CD4-positive, alpha-beta T cell treated with Interleukin-4 for 4 hours (primary cell): Measurements from ENCODE around the gene ZMIZ1.

ENCODE experiments used
- DNase-seq: peaks from one replicate; pipeline ENCODE4 v3.0.0-alpha.2; 2020

ZMIZ1 gene

DNA sequence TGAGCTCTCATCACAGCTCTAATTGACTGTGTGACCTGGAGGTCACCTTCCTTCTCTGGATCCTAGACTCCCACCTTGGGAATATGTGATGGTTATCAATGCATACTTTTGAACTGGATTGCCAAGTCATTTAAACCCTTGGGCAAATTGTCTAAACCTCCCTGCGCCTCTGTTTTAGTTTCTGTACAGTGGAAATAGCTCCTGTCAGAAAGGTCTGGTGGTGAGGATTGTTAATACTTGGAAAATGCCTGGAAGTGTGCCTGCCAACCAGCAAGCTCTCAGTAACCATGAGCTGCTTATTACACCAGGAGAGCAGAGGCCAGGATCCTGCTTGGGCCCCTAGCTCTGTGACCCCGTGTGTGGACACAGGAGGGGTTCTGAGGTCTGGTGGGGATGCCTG lies 169.8 kb downstream of the ZMIZ1 start:
- DNase-seq: no peak

DNA sequence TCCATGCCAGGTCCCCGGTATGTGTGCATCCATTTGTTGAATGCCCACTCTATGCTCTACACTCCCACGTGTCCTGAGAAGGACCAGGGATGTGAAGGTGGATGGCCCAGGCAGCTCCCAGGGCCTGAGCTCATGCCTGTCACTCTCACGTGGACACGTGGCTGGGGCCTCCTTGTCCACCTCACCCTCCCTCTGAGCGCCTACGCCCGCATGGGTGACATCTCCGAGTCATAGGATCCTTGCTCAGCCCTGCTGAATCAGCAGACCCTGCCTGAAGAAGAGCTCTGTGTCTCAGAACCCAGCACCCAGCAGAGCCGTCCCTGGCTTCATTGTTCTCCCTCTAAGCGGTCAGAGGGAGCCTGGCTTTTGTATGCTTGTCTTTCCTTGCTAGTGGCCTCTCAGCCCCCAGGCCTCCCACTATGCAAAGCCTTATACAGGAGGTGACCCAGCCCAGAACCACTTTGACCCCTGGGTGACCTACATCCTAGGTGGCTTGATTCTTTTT lies 170.6 kb downstream of the ZMIZ1 start:
- DNase-seq: no peak

DNA sequence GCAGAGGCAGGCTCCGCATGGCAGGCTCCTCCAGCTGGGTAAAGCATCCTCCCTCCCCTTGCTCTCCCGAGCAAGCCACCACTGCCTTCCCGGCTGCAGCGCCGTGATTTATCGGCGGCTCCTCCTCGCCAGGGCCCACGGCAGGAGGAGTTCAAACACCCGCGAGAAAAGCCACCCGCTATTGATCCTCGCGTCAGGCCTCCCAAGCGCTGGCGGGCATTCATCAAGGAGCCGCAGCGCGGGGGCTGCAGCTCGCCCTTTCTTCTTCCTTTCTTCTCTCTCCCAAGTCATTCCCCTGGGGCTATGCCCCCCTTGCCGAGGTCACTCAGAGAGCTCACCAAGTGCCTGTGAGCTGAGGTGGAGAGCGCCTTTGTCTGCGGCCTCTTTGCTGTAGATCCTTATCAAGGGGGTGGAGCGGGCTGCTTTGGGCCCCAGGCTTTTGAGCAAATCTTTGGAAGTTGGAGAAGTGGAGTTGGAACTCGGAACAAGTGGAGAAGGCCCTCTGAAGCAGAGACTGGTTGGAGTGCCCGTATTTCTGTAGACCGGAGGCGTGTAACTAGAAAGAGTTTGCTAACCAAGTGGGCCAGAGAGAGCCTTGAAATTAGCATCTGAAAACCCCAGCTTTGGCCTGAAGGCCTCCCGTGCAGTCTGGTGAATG lies 171.3 kb downstream of the ZMIZ1 start:
- DNase-seq: no peak

DNA sequence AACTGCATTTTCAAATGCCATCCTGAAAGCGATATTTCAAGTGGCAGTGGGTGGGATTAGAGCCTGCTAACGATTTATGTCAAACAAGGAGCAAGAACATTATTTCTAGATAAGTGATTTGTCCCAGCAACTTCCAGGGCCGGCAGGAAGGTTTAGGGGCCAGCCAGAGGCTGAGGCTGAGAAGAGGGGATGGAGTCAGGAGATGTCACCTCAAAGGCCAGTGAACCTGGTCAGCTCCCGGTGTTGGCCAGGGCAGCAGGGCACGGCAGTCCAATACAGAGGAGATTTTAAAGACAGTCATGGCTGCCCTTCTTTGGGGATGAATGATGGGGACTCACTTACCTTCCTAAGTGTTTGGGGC lies 172.8 kb downstream of the ZMIZ1 start:
- DNase-seq: no peak

DNA sequence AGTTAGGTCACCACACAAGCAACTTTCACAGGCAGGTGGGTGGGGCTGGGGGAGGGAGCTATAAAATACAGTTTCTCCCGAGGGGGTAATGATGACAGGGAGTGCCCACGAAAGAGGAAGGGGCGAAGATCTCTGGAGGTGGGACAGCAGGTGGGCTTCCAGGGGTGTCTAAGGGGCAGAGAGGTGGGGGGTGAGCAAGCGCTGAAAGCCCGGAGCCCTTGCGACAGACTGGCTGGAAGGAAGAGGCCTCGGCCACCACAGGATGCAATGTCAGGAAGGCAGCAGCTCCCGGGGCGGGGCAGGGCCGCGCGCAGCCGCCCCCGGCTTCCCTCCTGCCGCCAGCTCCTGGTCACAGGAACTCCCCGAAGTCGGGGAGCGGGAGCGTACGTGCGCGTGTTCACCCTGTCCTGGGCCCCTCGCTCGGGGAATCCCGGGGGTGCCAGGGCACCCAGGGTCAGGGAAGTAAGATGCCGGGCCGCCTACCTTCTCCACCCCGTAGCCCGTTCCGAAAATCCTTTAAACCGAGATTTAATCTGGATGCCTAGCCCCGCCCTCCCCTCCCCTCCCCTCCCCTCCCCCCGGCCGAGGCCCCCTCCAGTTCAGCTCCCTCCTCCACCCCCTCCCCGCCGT lies 173.3 kb downstream of the ZMIZ1 start:
- DNase-seq: peak; percentile 32

DNA sequence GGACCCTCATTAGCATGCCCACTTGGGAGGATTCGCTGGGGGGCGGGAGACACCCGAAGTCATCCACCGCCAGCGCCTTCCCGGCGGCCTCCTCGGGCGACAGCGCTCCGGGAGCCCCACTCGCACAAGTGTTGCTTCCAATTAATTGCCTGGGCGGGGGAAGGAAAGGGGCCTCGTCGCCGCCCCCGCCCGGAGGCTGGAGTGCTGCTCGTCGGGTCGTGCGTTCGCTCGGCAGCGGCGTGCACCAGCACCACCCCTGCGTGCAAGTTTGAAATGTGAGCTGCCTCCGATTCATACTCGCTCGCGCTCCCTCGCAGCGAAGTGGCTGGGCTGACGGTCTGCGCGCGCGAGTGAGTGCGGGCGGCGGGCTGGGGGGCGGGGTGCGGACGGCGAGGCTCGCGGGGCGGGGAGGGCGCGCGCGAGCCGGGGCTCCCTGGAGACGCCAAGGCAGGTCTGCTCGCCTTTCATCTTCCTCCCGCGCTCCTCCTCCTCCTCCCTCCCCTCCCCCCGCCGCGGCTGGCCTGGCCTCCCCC lies 173.9 kb downstream of the ZMIZ1 start:
- DNase-seq: peak; percentile 27

DNA sequence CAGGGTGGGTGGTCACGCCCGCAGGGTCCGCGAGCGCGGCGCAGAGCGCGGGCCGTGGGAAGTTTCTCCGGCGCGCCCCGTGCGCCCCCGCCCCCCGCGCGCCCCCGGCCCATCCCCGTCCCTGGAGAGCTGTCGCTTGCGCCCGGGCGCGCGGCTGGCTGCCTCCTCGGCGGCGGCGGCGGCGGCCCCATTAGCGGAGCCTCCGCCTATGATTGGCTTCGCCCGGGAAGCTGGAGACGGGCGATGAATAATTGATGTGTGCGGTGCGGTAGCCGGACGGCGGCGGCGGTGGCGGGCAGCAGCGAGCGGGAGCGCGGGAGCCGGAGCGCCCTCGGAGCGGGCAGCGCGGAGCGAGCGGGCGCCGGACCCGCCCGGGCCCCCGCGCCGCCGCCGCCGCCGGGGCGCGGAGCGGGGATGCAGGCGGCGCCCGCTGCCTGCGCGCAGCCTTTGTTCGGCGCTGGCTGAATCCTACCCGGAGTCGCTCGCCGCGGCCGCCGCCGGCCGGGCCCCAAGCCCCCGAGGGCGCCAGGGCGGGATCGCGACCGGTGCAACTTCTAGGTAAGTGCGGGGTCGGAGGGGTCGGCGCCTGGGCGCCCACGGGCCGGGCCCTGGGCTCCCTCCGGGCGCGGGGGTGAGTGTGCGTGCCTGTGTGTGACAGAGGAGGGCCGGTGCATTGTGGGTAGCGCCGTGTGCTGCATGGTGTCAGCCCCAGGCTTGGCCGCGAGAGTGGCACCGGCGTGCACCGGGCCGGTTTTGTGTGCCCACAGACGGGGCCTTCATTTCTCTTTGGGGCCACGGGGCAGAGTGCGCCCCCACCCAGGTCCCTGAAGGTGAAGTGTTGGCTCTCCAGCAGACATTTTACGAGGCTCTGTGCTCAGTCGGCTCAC lies 174.7 kb downstream of the ZMIZ1 start:
- DNase-seq: peak; percentile 51

DNA sequence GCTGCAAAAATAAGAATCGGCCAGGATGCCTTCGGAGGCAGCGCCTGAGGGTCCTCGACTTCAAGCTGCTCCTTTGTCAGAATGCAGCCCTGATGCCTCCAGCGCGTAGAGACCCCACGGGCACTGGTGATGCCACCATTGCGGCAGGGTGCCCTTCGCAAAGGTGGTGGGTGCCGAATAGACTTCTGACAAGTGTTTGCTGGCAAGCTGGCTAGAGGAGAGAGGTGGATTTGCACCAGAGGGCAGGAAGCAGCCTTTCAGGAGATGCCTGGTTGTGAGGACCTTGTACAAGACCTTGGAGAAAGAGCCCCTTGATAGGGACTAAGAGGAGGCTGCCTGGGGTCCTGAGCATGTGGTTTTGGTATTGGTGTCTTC lies 175.3 kb downstream of the ZMIZ1 start:
- DNase-seq: no peak

DNA sequence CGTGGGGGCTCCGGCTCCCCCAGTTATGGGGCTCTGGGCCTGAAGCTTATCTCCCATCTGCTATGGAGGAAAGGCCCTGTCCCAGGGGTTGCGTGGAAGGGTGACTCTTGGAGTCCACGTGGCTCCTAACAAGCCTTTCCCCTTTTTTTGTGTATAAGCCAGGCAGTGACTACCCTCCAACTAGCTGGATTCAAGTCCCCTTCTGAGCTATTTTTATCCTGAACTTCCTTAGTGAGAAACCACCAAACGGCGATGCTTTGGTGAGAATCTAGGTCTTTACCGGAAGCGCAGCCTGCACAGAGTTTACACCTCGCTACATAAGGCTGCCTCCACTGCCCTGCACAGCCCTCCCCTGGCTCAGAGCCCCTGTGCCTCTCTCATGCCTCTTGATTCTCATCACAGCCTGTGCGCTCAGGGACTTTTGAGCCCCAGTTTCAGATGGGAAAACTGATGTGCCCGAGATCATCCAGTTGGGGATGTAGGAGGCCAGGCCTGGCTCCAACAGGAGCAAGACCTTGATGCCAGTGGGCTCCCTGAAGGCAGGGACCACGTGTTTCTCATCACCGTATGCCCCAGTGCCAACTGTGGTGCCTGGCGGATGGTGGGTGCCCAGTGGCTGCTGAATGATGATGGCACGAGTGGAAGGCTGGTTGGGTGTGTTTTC lies 176.2 kb downstream of the ZMIZ1 start:
- DNase-seq: peak; percentile 33

DNA sequence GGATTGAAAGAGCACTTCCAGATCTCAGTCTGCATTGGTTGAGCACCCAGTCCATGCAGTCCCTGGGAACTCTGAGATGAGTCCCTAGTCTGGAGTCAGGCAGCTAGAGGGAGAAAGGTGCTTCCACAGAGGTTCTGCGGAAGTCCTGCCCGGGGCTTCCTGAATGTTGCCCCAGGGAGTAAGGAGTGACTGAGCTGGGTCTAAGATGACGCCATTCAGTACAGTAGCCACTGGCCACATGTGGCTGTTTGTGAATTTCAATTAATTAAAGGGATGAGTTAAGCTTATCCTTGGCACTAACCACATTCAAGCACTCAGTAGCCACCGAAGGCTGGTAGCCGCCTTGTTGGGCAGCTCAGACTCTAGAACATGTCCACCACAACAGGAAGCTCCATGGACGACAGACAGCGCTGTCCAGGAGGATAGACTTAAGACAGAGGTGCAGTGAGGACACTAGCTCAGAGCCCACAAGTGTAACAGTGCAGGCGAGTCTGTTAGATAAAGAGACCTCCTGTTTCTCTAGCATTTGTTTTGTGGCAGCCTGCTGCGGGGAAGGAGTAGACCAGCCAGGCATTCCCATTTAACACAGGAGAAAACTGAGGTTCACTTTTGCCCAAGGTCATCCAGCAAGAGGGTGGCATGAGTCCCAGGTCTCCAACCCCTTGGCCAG lies 176.9 kb downstream of the ZMIZ1 start:
- no peak for DNase-seq

DNA sequence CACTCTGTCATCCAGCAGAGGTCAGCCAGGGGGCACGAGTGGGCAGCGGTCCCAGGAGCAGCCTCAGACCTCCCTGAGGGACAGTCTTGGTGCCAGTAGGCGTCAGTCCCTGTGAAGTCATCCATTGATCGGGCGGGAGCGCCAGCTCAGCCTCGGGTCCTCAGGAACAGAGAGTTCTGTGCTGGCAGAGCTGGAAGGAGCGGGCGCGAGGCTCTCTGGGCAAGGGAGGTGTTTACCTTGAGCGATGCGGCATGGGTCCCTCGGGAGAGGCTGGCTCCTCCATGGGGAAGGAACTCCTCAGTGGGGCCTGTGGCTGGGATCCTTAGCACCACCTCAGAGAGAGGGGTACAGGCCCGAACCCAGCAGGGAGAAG lies 177.4 kb downstream of the ZMIZ1 start:
- no peak for DNase-seq

DNA sequence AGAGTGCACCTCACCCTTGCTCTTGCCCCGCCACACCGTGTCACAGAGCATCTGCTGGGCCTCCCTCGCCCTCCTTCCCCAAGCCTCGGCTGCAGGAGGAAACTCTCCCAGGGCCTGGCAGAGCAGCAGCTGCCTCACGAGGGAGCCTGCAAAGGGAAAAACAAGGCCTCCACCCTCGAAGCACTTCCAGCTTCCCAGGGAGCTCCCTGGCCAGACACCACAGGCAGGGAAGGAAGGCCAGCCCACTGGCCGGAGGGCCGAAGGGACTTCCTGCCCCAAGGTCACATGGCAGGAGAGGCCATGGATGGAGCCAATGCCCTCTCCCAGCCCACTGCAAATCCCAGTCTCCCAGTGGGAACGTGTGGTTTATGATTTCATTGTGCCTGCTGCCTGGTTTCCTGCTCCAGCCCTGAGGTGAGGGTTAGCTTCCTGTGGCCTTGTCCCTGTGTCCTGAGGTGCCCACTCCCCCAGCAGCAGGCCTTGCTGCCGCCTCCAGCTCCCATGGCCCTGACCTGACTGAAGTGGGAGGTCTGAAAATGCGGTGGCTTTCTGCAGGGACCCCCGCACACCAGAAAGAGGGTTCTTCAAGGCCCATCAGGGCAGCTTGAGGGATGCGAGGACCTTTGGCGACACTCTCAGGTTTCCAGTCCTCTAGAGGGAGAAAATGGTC lies 178.0 kb downstream of the ZMIZ1 start:
- no peak for DNase-seq

DNA sequence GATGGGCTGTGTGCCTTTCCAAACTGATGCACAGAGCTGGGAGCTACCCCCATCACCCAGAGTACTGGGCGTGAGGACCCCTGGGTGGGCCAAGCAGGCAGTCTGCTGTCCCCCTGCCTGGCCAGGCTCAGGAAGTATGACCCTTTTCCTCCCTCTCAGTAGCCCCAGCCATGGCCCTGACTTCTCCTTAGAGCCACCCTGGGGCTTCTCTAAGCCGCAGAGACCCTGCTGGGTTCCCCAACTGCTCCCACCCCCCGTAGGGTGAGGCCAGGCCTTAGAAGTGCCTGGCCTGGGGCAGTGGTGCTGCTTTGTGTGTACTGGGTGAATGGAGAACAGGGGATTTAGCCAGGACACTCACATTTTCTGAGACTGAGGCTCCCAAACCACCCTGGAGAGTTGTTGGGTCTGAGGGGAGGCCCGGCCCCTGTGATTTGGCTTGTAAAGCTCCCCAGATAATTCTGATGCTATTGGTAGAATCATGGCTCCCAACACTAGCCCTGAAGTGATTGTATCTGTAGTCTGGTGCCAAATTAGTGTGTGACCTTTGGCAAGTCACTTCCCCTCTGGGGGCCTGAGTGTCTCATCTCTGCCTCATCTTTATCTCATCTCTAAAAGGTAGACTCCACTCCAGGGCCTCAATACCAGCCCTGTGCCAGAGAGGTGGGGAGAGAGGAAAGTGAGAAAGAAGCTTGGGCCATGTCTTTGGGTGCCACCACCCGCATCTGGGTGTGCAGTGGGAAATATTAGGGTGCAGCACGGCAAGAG lies 178.8 kb downstream of the ZMIZ1 start:
- no peak for DNase-seq

DNA sequence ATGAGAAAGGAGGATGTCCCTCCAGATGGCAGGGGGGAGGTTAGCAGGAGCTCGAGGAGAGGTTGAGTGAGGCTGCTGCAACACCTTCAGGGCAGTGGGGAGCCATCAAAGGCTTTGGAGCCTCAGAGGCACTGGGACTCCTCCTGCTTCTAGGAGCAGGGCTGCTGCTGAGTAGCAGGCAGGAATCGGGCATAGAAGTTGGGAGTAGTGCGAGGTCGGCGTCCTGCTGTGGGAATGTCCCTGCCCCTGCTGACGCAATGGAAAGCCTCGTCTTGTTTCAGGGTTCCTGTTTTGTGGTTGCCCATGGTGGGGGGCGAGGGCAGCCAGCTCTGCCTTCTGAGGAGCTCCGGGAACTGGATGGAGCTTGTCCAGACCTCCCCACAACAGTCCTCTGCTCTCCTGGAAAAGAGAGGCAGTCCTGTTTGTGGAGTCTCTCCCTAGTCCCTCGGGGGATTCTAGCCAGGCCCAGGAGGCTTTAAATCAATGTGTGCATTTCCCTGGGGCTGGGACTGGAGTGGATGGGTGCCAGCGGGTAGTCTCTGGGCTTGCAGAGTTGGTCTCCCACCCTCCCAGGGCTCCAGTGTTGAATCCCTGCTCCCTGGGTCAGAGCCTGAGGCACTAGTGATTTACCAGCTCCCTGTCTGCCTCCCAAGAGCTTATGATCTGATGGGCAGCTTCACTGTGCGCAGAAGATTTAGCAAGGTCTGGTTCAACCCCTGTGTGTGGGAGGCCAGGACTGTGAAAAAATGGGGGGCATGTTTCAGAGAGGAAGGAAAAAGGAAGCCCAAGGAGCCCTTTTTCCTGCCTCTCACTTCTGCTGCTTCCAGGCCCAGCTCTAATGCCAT lies 179.8 kb downstream of the ZMIZ1 start:
- DNase-seq: no peak

DNA sequence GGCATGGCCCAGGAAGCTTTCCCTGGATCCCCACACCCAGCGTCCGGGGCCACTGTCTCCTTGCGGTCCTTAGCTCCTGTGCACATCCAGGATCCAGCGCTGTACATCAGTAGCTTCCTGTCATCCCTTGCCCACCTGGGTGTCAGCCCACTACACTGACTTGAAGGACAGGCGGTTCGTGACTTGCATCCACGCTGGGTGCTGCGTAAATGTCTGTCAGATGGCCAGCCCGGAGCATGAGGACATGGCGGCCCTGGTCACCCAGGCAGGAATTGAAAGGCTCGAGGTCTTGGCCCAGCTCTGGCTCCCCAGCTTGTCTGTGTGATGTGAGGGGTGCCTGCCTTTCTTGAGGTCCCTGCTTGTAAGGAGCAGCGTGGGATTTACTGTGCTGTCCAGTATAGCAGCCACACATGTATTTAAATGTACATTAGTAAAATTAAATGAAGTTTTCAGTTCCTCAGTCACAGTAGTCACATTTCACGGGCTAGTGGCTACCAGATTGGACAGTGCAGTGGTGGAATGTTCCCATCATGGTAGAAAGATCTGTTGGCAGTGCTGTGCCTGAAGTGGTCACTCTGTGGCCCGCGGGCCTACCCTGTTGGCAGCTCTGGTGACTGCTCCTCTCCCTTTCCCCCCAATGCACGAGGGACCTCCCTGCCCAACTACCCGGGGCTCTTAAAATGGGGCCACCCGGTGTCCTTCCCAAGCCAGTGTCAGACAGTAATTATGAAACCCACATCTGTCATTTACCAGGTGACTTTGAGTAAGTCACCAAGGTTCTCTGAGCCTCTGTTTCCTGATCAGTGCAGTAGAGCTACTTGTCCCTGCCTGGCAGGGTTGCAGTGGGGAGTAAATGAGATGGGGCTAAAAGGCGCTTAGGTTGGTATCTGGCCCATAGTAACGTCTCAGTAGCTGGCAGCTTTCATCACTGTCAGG lies 180.7 kb downstream of the ZMIZ1 start:
- DNase-seq: no peak

DNA sequence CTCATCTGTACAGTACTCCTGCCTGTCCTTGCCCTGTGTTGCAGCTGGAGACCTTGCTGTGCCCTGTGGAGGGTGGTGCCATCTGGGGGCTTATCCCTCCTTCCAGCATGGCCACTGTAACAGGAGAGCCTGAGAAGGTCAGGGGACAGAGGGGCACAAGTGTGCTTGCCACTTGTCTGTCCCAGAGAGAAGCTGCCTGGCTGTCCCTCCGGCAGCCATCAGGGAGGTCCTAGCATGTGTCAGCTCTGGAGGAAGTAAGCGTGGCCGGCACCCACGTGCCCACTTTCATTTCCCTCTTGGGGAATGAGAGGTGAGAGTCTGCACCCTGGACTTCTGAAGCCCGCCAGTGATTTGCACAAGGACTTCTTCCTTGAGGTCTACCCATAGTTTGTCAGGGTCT lies 181.5 kb downstream of the ZMIZ1 start:
- no peak for DNase-seq

DNA sequence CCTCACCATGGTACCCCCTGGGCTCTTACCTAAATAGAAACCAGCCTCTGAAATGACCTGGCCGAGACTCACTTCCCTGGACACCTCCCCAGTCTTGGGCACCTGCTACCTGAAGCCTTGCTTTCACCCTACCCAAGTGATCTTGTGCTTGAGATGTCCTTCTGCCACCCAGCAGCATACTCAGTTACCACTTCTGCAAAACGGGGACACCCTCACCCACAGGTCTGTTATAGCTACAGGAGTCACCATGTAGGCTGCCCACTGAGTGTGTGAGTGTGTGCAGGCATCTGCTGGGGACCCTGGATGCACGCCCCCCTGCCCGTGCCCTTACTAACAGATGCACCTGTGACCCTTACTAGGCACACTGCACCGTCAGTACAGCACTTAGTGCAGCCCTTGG lies 183.7 kb downstream of the ZMIZ1 start:
- no peak for DNase-seq

DNA sequence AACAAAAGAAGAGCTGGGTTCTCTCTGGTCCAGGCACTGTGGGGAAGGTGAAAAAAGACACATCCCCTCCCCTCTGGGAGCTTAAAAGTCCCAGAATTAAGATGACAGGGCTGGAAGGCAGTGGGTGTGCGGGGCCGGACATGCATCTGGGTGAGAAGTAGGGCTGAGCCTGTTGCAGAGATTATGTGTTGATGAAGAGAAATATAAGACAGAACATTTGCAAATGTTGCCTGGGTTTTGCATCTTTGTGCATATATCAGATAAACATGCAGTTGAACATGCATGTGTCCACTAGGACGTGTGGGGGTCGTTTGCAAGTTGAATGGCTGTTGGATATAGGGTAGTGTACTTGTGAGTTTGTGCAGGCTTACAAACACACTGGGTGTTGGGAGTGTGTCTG lies 184.2 kb downstream of the ZMIZ1 start:
- no peak for DNase-seq

DNA sequence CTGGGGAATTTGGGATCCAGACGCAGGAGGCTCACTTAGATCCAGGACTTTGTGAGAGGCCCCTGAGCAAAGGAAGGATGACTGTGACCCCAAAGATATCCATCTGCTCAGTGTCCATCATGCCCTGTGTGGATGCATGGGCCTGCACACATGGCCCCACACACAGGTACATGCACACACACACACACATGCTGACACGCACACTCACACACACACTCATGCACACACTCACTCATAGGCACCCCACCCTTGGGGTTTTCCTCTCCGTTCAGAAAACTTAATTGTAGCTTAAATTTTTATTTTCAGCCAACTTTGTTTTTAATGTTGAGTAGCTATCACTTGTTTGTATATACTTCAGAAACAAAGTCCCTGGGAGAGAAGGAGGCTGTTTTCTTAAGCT lies 184.9 kb downstream of the ZMIZ1 start:
- DNase-seq: no peak
